ENCODE measurements around the gene SLC35A2. TPM values are rescaled to one million over a fixed set of nuclear protein-coding genes. Genes with fewer than 3 reads are reported as not detected.

Gene SLC35A2
- total RNA-seq, 4 donors from 2014 or later = 14.0 to 27.9 (median 25.4) TPM

GRCh38 chrX:48934581-48935300 is 23.3 kb upstream of the SLC35A2 start:
- H3K4me3 ChIP-seq (ENCODE audit: low read depth, poor library complexity, severe bottlenecking) = no peak overlapping the region
- WGBS, 2 donors = 76 to 79% methylated on average over 5 to 7 of the region's 7 CpGs
- TF ChIP-seq CTCF (IDR thresholded peaks at IDR 0.05) (no peak), POLR2A (IDR thresholded peaks at IDR 0.05) (no peak)
- no peak for DNase-seq (ENCODE audit: low spot score in 2 of 2)
- intact Hi-C loops (cut with DNase I; ENCODE audit: low total_unique reads) = no loop called here

- DNase-seq (ENCODE audit: low spot score in 2 of 2) = no peak
- intact Hi-C loops (cut with DNase I; ENCODE audit: low total_unique reads) = no loop called here
- TF ChIP-seq CTCF (IDR thresholded peaks at IDR 0.05) = no peak
- no peak for TF ChIP-seq POLR2A (IDR thresholded peaks at IDR 0.05)
- H3K4me3 ChIP-seq (ENCODE audit: low read depth, poor library complexity, severe bottlenecking) = no peak overlapping the region
- WGBS, 2 donors = 94 to 95% methylated on average over 2 of the region's 2 CpGs
These were observed 22.3 kb upstream of the SLC35A2 start for GRCh38 chrX:48933757-48934156.

- WGBS, 2 donors = 74 to 85% methylated on average over 2 of the region's 2 CpGs
- no peak for TF ChIP-seq POLR2A (IDR thresholded peaks at IDR 0.05)
- TF ChIP-seq CTCF (IDR thresholded peaks at IDR 0.05) = no peak
- intact Hi-C loops (cut with DNase I; ENCODE audit: low total_unique reads) = no loop called here
- DNase-seq (ENCODE audit: low spot score in 2 of 2) = no peak
- H3K4me3 ChIP-seq (ENCODE audit: low read depth, poor library complexity, severe bottlenecking) = no peak overlapping the region
These were observed 16.4 kb upstream of the SLC35A2 start for GRCh38 chrX:48927736-48928382.

GRCh38 chrX:48927123-48927522 is 15.7 kb upstream of the SLC35A2 start:
- 67 to 83% methylated on average over 5 of the region's 5 CpGs for WGBS, 2 donors
- no peak for DNase-seq (ENCODE audit: low spot score in 2 of 2)
- intact Hi-C loops (cut with DNase I; ENCODE audit: low total_unique reads) = no loop called here
- H3K4me3 ChIP-seq (ENCODE audit: low read depth, poor library complexity, severe bottlenecking) = no peak overlapping the region
- no peak for TF ChIP-seq CTCF (IDR thresholded peaks at IDR 0.05)
- no peak for TF ChIP-seq POLR2A (IDR thresholded peaks at IDR 0.05)

GRCh38 chrX:48924270-48924669 is 12.8 kb upstream of the SLC35A2 start:
- intact Hi-C loops (cut with DNase I; ENCODE audit: low total_unique reads) = no loop called here
- no peak overlapping the region for H3K4me3 ChIP-seq (ENCODE audit: low read depth, poor library complexity, severe bottlenecking)
- TF ChIP-seq CTCF (IDR thresholded peaks at IDR 0.05) (no peak), POLR2A (IDR thresholded peaks at IDR 0.05) (no peak)
- no peak for DNase-seq (ENCODE audit: low spot score in 2 of 2)
- 85 to 93% methylated on average over 5 of the region's 5 CpGs for WGBS, 2 donors
